GM10248 (cell line): Measurements from ENCODE around the gene CAMP.

ENCODE experiments used
- CTCF ChIA-PET: fragments of 300-600 bp; sonication (Branson Sonifier 250); formaldehyde crosslinking; extraction: SDS; loops from one replicate; lab custom pipeline; 2021; ENCODE audit warnings: antibody characterized with exemption; lab: Yijun Ruan, JAX
- POLR2A ChIA-PET: fragments of 350-650 bp; sonication (Branson Sonifier 250); formaldehyde crosslinking; extraction: SDS; loops from one replicate; lab custom pipeline; 2020; ENCODE audit warnings: antibody characterized with exemption; lab: Yijun Ruan, JAX
- DNase-seq: peaks from one replicate; pipeline ENCODE4 v3.0.0; 2012; ENCODE audit errors: extremely low spot score
- TF ChIP-seq, protein P1 (sequence below): IDR thresholded peaks from 2 replicates; pipeline ENCODE4 v1.5.1; 2012; ENCODE audit warnings: mild to moderate bottlenecking, low read depth; ENCODE audit errors: extremely low read depth, missing control alignments, control extremely low read depth

The CAMP gene

GRCh38 chr3:48186631-48187300 lies 36.5 kb upstream of the CAMP start:
- TF ChIP-seq, protein P1, sequence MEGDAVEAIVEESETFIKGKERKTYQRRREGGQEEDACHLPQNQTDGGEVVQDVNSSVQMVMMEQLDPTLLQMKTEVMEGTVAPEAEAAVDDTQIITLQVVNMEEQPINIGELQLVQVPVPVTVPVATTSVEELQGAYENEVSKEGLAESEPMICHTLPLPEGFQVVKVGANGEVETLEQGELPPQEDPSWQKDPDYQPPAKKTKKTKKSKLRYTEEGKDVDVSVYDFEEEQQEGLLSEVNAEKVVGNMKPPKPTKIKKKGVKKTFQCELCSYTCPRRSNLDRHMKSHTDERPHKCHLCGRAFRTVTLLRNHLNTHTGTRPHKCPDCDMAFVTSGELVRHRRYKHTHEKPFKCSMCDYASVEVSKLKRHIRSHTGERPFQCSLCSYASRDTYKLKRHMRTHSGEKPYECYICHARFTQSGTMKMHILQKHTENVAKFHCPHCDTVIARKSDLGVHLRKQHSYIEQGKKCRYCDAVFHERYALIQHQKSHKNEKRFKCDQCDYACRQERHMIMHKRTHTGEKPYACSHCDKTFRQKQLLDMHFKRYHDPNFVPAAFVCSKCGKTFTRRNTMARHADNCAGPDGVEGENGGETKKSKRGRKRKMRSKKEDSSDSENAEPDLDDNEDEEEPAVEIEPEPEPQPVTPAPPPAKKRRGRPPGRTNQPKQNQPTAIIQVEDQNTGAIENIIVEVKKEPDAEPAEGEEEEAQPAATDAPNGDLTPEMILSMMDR = no peak
- DNase-seq = no peak
- ChIA-PET POLR2A (no interaction called here), CTCF (interaction anchor here (1.2 to 3.4 kb wide), 2 partner anchors 29 to 249 kb away, joined by 4 to 13 read pairs; no protein-coding TSS in a partner anchor)

GRCh38 chr3:48187301-48187578 lies 36.1 kb upstream of the CAMP start:
- TF ChIP-seq, protein P1 = no peak
- POLR2A ChIA-PET = interaction anchor here (1.1 kb wide), 1 partner anchor 56 kb away, joined by 4 read pairs; no protein-coding TSS in a partner anchor
- no peak for DNase-seq
- CTCF ChIA-PET = interaction anchor here (1.2 to 3.4 kb wide), 3 partner anchors 13 to 249 kb away, joined by 4 to 13 read pairs (median 4); no protein-coding TSS in a partner anchor

GRCh38 chr3:48187579-48188265 lies 35.6 kb upstream of the CAMP start:
- DNase-seq = no peak
- TF ChIP-seq, protein P1 = no peak
- ChIA-PET CTCF (interaction anchor here (1.0 to 3.4 kb wide), 6 partner anchors 11 to 362 kb away, joined by 3 to 13 read pairs (median 4); no protein-coding TSS in a partner anchor), POLR2A (interaction anchor here (0.5 to 1.1 kb wide), 3 partner anchors 12 to 1088 kb away, joined by 3 to 4 read pairs (median 3); no protein-coding TSS in a partner anchor)

- ChIA-PET POLR2A (interaction anchor here (0.5 to 1.1 kb wide), 4 partner anchors 12 to 1089 kb away, joined by 3 to 4 read pairs (median 3); no protein-coding TSS in a partner anchor), CTCF (interaction anchor here (1.0 to 3.4 kb wide), 6 partner anchors 10 to 369 kb away, joined by 3 to 13 read pairs (median 4); no protein-coding TSS in a partner anchor)
Observed at GRCh38 chr3:48188266-48189201, 34.8 kb upstream of the CAMP start, which contains the start of gene CDC25A. Gene CDC25A, minus strand, starts transcription at chr3:48188417. Its CDS starts 470 bp downstream, at chr3:48187947.

GRCh38 chr3:48189321-48189720 lies 34.0 kb upstream of the CAMP start:
- DNase-seq = no peak
- CTCF ChIA-PET = interaction anchor here (1.1 to 3.4 kb wide), 3 partner anchors 9 to 369 kb away, joined by 3 to 13 read pairs (median 3); no protein-coding TSS in a partner anchor
- TF ChIP-seq, protein P1 = no peak
- POLR2A ChIA-PET = no interaction called here

More at GRCh38 chr3:48188266-48189201, 34.8 kb upstream of the CAMP start, which contains the start of gene CDC25A:
- TF ChIP-seq, protein P1 = no peak
- DNase-seq = peak; percentile 99

GRCh38 chr3:48190911-48191310 lies 32.4 kb upstream of the CAMP start:
- ChIA-PET CTCF (interaction anchor here (0.7 to 2.2 kb wide), 2 partner anchors 9 to 245 kb away, joined by 3 to 17 read pairs; no protein-coding TSS in a partner anchor), POLR2A (no interaction called here)
- TF ChIP-seq, protein P1 = no peak
- no peak for DNase-seq
